ENCODE data around the gene PCYT2.
A peak's percentile ranks its signal among the peaks of the same experiment; 100 is the strongest.
"Not testable (repeated sequence)": the region's sequence is repeated elsewhere in the genome, so short reads cannot be mapped to it uniquely, and the experiment has no call there.

The PCYT2 gene

GRCh38 chr17:81911277-81911961 is at the start of gene PCYT2:
TSS of gene PCYT2 (minus strand) at chr17:81911399. CDS start at chr17:81911355, 44 bp downstream.
- peak; percentile 96 for DNase-seq

- DNase-seq: no peak
These were observed 49.1 kb upstream of the PCYT2 start for GRCh38 chr17:81960130-81960958.

- peak; percentile 89 for DNase-seq
These were observed 48.3 kb upstream of the PCYT2 start for GRCh38 chr17:81959362-81960129.

GRCh38 chr17:81958633-81959342 is 47.6 kb upstream of the PCYT2 start:
- DNase-seq: no peak

GRCh38 chr17:81957691-81958432 is 46.7 kb upstream of the PCYT2 start:
- no peak for DNase-seq

- DNase-seq: no peak
These were observed 45.7 kb upstream of the PCYT2 start for GRCh38 chr17:81956607-81957589.

- no peak for DNase-seq
These were observed 44.8 kb upstream of the PCYT2 start for GRCh38 chr17:81955756-81956544.

GRCh38 chr17:81955058-81955681 is 44.0 kb upstream of the PCYT2 start:
- no peak for DNase-seq

- no peak for DNase-seq
These were observed 43.2 kb upstream of the PCYT2 start for GRCh38 chr17:81954131-81955057.

- not testable (repeated sequence) for DNase-seq
These were observed 42.2 kb upstream of the PCYT2 start for GRCh38 chr17:81953443-81953842.

- DNase-seq: no peak
These were observed 41.6 kb upstream of the PCYT2 start for GRCh38 chr17:81952792-81953228.

- no peak for DNase-seq
These were observed 40.8 kb upstream of the PCYT2 start for GRCh38 chr17:81951785-81952684.

GRCh38 chr17:81950501-81950900 is 39.3 kb upstream of the PCYT2 start:
- no peak for DNase-seq

GRCh38 chr17:81948635-81949378 is 37.6 kb upstream of the PCYT2 start:
- no peak for DNase-seq

- DNase-seq: no peak
These were observed 36.0 kb upstream of the PCYT2 start, which contains the start of gene MYADML2 for GRCh38 chr17:81947189-81947588. TSS of gene MYADML2 (minus strand) at chr17:81947233. CDS start at chr17:81941741, 5,492 bp downstream.

GRCh38 chr17:81944858-81945257 is 33.7 kb upstream of the PCYT2 start:
- DNase-seq: no peak

Measured in CD4-positive, alpha-beta T cell treated with Interleukin-6 for 4 hours (primary cell).